ENCODE data around the gene CDH12.
"Not testable (repeated sequence)": the region's sequence is repeated elsewhere in the genome, so short reads cannot be mapped to it uniquely, and the experiment has no call there.

The CDH12 gene

GRCh38 chr5:22250528-22250927, 602.6 kb downstream of the CDH12 start:
- DNase-seq: no peak

DNA sequence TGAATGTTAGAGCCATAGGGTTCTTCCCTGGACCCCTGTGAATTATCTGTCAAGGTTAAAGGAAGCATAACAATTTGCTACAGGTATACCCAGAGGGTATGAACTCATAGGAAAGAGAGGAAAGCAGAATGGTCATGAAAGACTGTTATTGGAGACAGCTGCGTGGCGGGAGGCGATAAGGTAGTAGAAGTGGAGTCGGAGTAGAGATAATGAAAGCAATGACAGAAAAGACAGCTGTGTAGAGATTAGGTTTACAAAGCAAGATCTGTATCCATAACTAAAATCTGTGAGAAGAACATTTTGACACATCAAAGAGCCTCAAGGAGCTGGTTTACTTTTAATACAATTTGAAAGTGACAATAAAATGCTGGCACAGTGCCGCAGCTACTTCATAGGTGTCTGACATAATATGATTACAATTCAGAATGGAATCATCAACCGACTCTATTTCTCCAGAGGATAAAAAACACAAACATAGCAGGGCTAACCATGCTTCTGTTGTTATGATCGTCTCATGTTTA, 603.9 kb downstream of the CDH12 start:
- no peak for DNase-seq

DNA sequence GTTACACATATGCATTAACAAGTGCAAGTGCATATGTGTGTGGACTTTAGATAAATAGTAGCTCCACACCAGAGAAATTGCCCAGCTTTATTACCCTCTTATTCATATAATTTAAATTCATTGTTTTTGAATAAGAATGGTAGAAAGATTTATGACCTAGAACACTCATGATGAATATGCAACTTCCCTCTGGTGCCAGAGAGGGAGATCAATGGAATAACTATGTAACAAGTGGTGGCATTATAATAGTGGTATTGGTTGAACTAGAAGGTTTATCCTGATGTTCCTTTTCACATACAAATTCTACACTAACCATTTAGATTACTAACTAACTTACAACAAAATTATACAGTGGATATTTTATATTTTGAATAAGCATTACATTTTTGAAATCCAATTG, 607.4 kb downstream of the CDH12 start:
- no peak for DNase-seq

DNA sequence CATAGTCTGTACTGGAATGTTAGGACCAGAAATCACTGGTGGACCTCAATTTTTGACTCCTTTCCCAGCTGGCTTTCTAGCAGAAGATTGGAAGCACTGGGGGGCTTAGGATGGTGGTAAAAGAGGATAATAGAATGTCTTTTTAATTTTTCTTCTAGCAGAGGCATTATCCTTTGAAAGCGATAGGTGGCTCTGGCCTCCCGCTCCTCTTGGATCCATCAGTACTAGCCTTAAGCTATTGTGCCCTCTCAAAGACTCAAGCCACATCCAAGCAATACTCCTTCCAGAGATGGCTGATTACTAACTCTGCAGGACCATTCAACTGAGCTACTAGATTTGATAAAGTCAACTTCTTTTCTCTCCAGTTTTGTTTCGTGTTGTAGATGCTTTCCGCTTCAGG, 610.6 kb downstream of the CDH12 start:
- no peak for DNase-seq

- DNase-seq: no peak
These were observed 615.1 kb downstream of the CDH12 start for GRCh38 chr5:22238047-22238446.

DNA sequence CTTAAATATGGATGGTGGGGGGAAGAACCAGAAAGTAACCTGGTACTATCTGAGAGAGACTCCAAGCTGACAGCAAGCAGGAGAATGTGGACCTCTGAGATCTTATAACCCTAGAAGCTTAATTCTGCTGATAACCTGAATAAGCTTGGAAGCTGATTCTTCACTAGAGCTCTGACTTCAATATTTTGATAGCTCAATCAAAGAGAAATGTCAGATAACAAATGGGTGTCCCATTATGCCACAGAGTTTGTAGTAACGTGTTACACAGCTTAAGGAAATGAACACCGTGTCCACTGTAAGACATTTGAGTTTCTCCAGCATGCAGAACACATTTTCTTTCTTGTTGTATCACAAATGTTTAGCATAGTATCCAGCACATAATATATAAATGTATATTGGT, 626.7 kb downstream of the CDH12 start:
- no peak for DNase-seq

DNA sequence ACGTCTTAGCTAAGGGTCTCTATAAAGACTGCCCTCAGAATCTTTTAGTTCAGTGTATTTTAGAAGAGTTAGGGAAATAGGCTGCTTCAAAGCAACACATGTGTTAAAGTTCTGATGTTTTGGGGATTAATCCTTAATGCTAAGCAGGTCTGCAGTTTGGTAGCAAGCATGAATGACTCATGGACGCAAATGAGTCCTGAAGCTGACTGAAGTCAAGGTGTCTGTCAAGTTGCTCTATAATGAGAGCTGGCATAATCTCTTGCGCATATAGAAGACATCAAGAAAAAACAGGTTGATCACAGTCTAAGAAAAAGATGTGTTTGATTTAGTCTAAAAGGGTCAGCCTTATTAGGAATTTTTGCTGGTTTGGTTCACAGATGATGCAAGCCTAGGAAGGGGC, 630.1 kb downstream of the CDH12 start:
- DNase-seq: no peak

DNA sequence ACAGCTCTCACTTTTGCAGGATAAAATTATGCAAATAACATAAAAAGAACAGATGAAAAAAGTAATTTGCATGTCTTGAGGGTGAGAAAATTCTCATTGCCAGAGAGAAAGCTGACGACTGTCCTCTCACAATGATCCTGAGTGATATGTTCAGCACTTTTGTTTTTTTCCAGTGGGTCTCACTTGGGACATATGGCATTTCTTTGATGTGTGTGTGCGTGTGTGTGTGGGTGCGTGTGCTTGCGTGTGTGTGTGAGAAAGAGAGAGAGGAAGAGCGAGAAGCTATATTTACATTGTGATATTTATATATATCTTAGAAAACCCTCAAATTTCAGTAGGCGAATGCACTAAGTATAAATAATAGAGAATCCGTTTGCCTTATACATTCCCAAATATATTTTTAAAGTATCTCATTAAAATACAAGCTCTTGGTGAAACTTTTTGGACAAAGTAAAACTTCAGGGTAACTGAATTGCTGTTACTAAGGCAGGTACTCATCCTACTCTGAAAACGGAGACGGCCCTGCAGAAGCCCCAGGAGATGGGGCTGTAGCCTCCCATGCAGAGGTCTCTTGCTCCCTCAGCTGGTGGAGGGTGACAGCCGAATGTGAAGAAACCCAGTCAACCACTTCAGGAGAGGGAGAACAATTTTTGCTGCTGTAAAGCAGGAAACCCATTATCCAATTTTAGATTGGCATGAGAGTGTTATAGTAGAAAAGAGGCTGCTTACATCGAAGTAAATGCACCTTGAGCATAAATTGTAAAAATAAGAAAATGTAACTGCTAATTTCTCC, 639.2 kb downstream of the CDH12 start:
- not testable (repeated sequence) for DNase-seq

- DNase-seq: not testable (repeated sequence)
These were observed 640.7 kb downstream of the CDH12 start for GRCh38 chr5:22212254-22212991.

DNA sequence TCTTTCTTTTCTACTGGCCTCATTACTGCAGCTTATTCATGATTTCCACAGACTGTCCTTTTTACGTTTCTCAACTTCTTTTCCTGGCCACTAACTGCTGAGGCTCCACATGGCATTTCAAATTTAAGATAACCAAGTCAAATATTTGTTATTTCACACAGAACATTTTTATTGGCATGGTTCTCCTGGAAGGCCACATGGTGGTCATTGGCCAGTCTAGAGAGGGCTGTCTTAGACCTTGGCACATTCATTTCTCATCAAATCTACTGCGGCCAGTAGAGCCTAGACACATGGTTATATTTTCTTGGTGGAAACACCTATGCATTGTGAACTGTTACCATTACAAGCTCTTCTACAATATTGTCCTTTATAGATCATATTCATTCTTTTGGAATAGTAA, 644.7 kb downstream of the CDH12 start:
- not testable (repeated sequence) for DNase-seq

DNA sequence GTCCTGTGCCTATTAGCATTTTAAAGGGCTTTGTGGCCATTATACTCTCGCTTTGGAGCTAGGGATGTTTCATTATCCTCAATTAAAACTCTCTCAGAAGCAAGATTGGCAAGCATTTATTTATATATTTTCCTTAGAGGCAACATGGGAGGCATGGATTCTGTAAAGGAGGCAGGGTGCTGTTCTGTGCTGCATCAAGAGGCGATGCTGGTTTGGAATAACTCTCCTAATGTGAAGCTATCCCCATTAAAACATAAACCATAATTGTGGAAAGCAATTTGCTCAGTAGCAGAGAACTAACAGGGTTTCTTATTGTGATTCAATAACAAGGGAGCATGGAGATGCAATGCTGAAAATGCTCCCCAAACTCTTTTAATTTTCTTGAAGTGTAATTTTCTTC, 664.5 kb downstream of the CDH12 start:
- not testable (repeated sequence) for DNase-seq

DNA sequence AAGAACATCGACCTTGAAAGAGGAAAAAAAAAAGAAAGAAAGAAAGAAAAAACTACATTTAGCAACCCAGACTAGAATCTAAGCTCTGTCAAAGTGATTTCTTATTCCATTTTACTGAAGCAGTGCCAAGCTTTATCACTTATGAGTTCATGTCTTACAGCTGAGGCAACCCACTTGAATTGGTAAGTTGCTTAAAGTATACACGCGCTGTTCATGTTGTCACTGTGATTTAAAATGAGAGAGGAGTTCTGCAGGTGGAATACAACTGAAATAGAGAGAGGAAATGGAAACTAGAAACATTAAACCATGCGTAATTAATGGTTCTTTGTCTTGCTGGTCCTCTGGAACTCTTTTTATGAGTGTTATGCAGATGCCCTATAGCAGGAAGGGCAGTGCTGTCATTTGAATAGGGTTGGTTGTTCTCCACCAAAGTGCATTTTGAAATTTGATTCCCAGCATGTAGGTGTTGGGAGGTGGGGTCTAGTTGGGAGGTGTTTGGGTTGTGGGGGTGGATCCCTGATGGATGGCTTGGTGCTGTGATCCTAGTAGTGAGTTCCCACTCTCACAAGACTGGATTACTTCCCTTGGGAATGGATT, 665.4 kb downstream of the CDH12 start:
- not testable (repeated sequence) for DNase-seq

- not testable (repeated sequence) for DNase-seq
These were observed 683.9 kb downstream of the CDH12 start for GRCh38 chr5:22169226-22169625.

- not testable (repeated sequence) for DNase-seq
These were observed 684.4 kb downstream of the CDH12 start for GRCh38 chr5:22168704-22169103.

- DNase-seq: not testable (repeated sequence)
These were observed 687.2 kb downstream of the CDH12 start for GRCh38 chr5:22165931-22166330.

GRCh38 chr5:22164910-22165748, 688.0 kb downstream of the CDH12 start:
- DNase-seq: not testable (repeated sequence)

GRCh38 chr5:22156953-22157352, 696.2 kb downstream of the CDH12 start:
- DNase-seq: not testable (repeated sequence)

DNA sequence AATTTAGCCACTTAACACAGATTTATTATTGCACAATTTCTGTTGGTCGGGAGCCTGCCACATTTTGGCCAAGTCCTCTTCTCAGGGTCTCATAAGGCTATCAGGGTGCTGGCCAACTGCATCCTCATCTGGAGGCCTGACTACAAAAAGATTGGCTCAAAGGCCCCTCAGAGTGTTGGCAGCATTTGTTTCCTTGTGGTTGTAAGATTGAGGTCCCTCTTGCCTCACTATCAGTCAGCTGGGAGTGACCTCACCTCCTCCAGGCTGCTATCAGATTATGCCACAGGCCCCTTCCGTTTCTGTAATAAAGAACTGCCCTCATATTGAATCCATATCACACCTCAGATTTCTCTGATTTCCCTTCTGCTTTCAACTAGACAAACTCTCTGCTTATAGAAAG, 698.4 kb downstream of the CDH12 start:
- DNase-seq: not testable (repeated sequence)

DNA sequence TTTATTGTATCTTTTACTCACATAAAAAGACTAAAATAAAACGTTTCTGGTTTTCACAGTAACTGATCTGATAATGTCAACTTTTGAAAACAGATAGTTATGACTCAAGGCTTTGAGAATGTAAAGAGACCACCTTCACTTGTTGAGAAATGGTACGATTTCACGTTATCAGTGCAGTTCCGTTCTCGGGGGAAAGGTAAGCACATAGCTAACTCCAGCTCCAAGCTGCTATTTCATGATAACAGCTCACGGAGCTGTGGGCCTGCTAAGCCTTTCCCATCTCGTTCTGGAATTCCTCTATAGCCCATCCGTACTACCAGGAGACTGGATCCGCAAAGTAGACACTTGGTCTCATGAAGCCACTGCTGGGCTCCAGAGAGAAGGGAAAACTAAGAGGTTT, 701.3 kb downstream of the CDH12 start:
- not testable (repeated sequence) for DNase-seq

DNA sequence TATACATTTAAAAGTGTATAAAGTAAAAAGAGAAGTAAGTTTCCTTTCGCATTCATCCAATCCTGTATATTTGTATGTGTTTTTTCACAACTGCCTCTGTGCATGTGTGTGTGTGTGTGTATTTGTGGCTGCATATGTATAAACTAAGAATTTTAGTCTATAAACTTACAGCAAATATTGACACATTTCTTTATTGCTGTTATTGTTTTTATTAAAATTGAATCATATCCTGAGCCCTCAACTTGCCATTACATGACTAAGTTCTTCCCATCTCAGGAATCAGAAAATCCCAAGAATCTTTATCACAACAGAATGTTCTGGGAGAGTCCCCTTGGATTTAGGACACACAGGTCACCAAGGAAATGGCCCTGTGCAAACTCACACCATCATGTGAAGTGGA, 712.7 kb downstream of the CDH12 start:
- DNase-seq: not testable (repeated sequence)

DNA sequence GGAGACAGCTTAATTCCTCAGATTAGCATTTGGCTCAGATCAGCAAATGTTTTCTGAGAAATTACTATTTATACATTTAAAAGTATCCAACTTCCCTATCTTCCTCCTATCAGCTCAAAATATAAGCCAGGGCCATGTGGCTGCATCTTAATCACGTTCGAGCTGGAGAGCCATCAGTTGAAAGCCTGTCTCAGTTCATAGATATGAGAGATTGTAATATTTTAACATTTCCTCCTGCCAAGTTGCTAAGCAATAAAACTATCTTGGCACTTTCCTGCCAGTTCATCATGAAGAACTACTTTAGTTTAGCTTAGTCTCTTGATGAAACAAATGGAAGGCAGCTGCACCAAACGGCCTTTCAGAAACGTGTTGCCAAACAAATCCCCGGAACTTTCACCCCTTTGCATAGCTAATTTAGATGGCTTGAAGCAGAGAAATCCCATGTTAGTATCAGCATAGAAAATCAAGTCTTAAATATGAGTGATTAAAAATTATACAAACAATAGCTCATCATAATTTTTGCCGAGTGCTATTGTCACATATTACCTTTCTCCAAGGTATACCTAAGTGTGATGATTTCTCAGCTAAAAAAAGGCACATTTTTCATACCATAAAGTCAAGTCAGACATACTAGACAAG, 713.4 kb downstream of the CDH12 start:
- DNase-seq: not testable (repeated sequence)

DNA sequence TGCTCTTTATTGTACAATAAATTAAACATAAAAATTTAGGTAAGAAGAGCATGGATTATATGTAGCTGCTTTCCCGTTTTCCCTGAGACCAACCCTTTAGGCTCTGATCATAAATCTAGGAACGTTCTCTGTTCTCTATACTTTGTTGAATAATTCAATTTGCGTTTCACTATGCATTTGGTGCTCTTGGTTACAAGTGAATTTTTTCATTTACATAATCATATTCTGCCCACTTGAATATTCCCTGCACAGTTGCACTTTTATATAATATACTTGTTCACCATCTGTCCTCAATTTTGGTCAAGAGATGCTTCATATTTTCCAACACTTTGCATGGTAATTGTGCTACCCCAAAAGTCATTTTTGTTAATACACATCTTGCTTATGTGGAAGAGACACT, 741.8 kb downstream of the CDH12 start:
- DNase-seq: no peak
